Osteoblast (primary cell): ENCODE measurements around the gene SLITRK1. TPM values are rescaled to one million over a fixed set of nuclear protein-coding genes. Genes with fewer than 3 reads are reported as not detected.
A peak's percentile ranks its signal among the peaks of the same experiment; 100 is the strongest.

ENCODE experiments used
- DNase-seq: peaks from one replicate; pipeline ENCODE4 v3.0.0; 2011; ENCODE audit warnings: low spot score, mixed read lengths; ENCODE audit not compliant: insufficient read length; ENCODE audit errors: missing footprints
- H2AFZ ChIP-seq: 2 replicates; pipeline ENCODE4 v1.6.0; 2011; ENCODE audit warnings: mild to moderate bottlenecking, low read length
- H3K27ac ChIP-seq: 2 replicates; pipeline ENCODE4 v1.5.1; 2011; ENCODE audit warnings: mild to moderate bottlenecking, low read depth, low read length, moderate library complexity
- H3K27me3 ChIP-seq: 2 replicates; pipeline ENCODE4 v1.6.0; 2012; ENCODE audit warnings: mild to moderate bottlenecking, control low read depth, inconsistent platforms, low read length, moderate library complexity; ENCODE audit not compliant: insufficient read depth
- H3K36me3 ChIP-seq: 2 replicates; pipeline ENCODE4 v1.5.1; 2011; ENCODE audit warnings: mild to moderate bottlenecking, low read length, control low read depth, moderate library complexity; ENCODE audit not compliant: insufficient read depth
- H3K4me1 ChIP-seq: 2 replicates; pipeline ENCODE4 v1.5.1; 2011; ENCODE audit warnings: mild to moderate bottlenecking, low read length, control low read depth, moderate library complexity; ENCODE audit not compliant: insufficient read depth
- H3K4me2 ChIP-seq: 2 replicates; pipeline ENCODE4 v1.6.0; 2011; ENCODE audit warnings: mild to moderate bottlenecking, low read length; ENCODE audit not compliant: insufficient read depth
- H3K4me3 ChIP-seq: fragments of 200-600 bp; sonication (generic); 3 replicates; pipeline ENCODE4 v1.5.1; 2012; ENCODE audit warnings: mild to moderate bottlenecking, low read length, inconsistent platforms; ENCODE audit not compliant: insufficient read depth
- H3K79me2 ChIP-seq: 2 replicates; pipeline ENCODE4 v1.6.0; 2012; ENCODE audit warnings: mild to moderate bottlenecking, low read length, control low read depth, inconsistent platforms; ENCODE audit not compliant: insufficient read depth
- H3K9me3 ChIP-seq: 2 replicates; pipeline ENCODE4 v1.5.1; 2011; ENCODE audit warnings: low read depth, low read length, control low read depth
- H4K20me1 ChIP-seq: 2 replicates; pipeline ENCODE4 v1.6.0; 2012; ENCODE audit warnings: mild to moderate bottlenecking, low read length, control low read depth; ENCODE audit not compliant: insufficient read depth
- CTCF ChIP-seq: IDR thresholded peaks from 2 replicates; pipeline ENCODE4 v1.5.1; 2011; ENCODE audit warnings: mild to moderate bottlenecking, low read depth, low read length, moderate library complexity; ENCODE audit errors: extremely low read depth
- total RNA-seq: library from RNA; depleted of rRNA; stranded (reverse); fragments of >200 nt; gene quantifications from 2 replicates; pipeline ENCODE4 v1.2.3, GENCODE V29; 2012

Gene SLITRK1
- total RNA-seq, 1 donor, result not detected

DNA sequence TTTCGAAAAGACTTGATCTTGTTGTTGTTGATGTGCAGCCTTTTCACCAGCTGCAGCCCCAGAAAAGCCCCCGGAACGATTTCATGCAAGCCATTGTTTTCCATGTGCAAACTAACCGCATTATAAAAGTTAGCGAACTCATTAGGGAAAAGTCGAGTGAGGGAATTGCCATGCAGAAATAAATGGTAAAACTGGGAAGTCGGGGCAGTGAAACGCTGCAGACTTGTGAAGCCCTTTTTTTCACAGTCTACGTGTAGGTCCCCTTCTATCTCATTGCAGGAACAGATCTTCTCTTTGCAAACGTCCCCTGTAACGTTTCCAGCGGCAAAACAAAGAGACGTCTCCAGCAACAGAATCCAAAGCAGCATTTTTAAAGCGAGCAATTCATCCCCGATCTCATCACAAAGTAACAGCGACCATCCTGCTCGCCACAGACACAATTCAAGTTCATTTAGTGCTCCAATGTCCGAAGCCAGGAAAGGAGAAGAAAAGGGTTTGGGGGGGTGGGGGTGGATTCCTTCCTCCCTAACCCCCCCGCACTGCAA, 1.1 kb downstream of the SLITRK1 start:
- H4K20me1 ChIP-seq, result no peaks in the 10 kb centered on the region

DNA sequence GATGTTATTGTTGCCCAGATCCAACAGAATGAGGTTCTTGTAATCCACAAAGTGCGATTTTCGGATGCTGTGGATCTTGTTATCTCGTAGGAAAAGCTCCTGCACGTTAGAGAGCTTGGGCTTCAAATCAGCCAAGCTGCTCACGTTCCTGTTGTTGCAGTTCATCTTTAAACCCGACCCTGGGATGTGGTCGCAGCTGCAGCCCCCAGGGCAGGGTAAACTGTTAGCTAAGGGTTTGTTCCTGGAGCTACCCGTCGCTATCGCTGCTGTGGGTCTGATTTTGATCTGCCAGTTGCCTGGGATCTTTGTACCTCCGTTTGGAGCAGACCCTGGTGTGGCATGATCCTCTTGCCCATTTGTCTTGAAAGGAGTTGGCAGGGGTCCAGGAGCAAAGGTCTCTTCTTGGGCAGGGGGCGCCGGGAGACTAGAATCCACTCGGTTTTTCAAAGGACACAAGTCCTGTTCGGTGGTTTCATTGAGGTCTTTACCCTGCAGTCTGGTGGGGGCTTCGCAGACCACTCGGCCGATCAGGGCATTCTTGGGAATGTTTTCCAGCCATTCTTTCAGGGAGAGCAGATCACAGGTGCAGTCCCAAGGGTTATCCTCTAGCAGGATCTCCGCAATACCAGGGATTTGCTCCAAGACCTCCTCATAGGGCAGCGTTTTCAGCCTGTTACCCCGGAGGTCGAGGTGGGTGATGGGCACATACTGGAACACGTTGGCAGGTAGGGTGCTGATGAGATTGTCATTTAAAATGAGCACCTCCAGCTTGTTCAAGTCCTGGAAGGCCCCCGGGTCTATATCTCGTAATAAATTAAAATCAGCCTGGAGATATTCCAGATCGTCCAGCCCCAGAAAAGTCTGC, 1.8 kb downstream of the SLITRK1 start:
- peaks cover 8% of the 10 kb centered on the region for H3K4me1 ChIP-seq
- H3K79me2 ChIP-seq, result no peaks in the 10 kb centered on the region
- H3K27me3 ChIP-seq, result peaks cover 11% of the 10 kb centered on the region
- peak overlapping the region; percentile 79 for H3K4me2 ChIP-seq
- no peaks in the 10 kb centered on the region for H3K9me3 ChIP-seq
- H4K20me1 ChIP-seq, result no peaks in the 10 kb centered on the region
- no peaks in the 10 kb centered on the region for H3K36me3 ChIP-seq
- H3K27ac ChIP-seq, result no peak overlapping the region
- H3K4me3 ChIP-seq, result peak overlapping the region; percentile 67
- DNase-seq, result no peak
- H2AFZ ChIP-seq, result no peak overlapping the region
- TF ChIP-seq CTCF, result no peak

More for the DNA sequence above, 1.1 kb downstream of the SLITRK1 start:
- Histone ChIP-seq H3K27ac (no peak overlapping the region), H3K9me3 (no peaks in the 10 kb centered on the region), H3K4me1 (peaks cover 8% of the 10 kb centered on the region), H3K79me2 (no peaks in the 10 kb centered on the region), H3K36me3 (no peaks in the 10 kb centered on the region), H3K4me3 (peak overlapping the region; percentile 11), H3K4me2 (peak overlapping the region; percentile 79), H3K27me3 (peaks cover 11% of the 10 kb centered on the region), H2AFZ (no peak overlapping the region)
- DNase-seq, result peak; percentile 45
- no peak for TF ChIP-seq CTCF

- peaks cover 11% of the 10 kb centered on the region for H3K27me3 ChIP-seq
- H3K4me3 ChIP-seq, result peak overlapping the region; percentile 67
- no peaks in the 10 kb centered on the region for H3K36me3 ChIP-seq
- peak overlapping the region; percentile 79 for H3K4me2 ChIP-seq
- TF ChIP-seq CTCF, result no peak
- no peaks in the 10 kb centered on the region for H4K20me1 ChIP-seq
- peaks cover 8% of the 10 kb centered on the region for H3K4me1 ChIP-seq
- peak overlapping the region; percentile 78 for H2AFZ ChIP-seq
- no peaks in the 10 kb centered on the region for H3K9me3 ChIP-seq
- H3K27ac ChIP-seq, result no peak overlapping the region
- no peak for DNase-seq
- no peaks in the 10 kb centered on the region for H3K79me2 ChIP-seq
These were observed 2.7 kb downstream of the SLITRK1 start for GRCh38 chr13:83879431-83880171.
